ENCODE data around the gene EDN1.

Gene EDN1

GRCh38 chr6:12298995-12299394 is 8.8 kb downstream of the EDN1 start:
- no peak for TF ChIP-seq CTCF (IDR thresholded peaks at IDR 0.05)
- no peak overlapping the region for H3K4me3 ChIP-seq
- no peak for DNase-seq (ENCODE audit: low spot score)
- H3K27ac ChIP-seq = no peak overlapping the region

GRCh38 chr6:12301018-12301417 is 10.9 kb downstream of the EDN1 start:
- DNase-seq (ENCODE audit: low spot score) = no peak

GRCh38 chr6:12304487-12304886 is 14.3 kb downstream of the EDN1 start:
- DNase-seq (ENCODE audit: low spot score) = no peak
- no peak for TF ChIP-seq CTCF (IDR thresholded peaks at IDR 0.05)
- Histone ChIP-seq H3K4me3 (no peak overlapping the region), H3K27ac (no peak overlapping the region)

More at GRCh38 chr6:12301018-12301417, 10.9 kb downstream of the EDN1 start:
- H3K4me3 ChIP-seq = no peak overlapping the region
- H3K27ac ChIP-seq = no peak overlapping the region
- TF ChIP-seq CTCF (IDR thresholded peaks at IDR 0.05) = no peak

GRCh38 chr6:12309070-12309469 is 18.9 kb downstream of the EDN1 start:
- no peak overlapping the region for H3K4me3 ChIP-seq
- TF ChIP-seq CTCF (IDR thresholded peaks at IDR 0.05) = no peak
- no peak overlapping the region for H3K27ac ChIP-seq
- no peak for DNase-seq (ENCODE audit: low spot score)

GRCh38 chr6:12311106-12311505 is 20.9 kb downstream of the EDN1 start:
- H3K4me3 ChIP-seq = no peak overlapping the region
- TF ChIP-seq CTCF (IDR thresholded peaks at IDR 0.05) = no peak
- H3K27ac ChIP-seq = no peak overlapping the region
- no peak for DNase-seq (ENCODE audit: low spot score)

GRCh38 chr6:12312736-12313135 is 22.6 kb downstream of the EDN1 start:
- no peak for TF ChIP-seq CTCF (IDR thresholded peaks at IDR 0.05)
- DNase-seq (ENCODE audit: low spot score) = no peak
- no peak overlapping the region for H3K27ac ChIP-seq
- H3K4me3 ChIP-seq = no peak overlapping the region

- H3K27ac ChIP-seq = no peak overlapping the region
- DNase-seq (ENCODE audit: low spot score) = no peak
- no peak overlapping the region for H3K4me3 ChIP-seq
- no peak for TF ChIP-seq CTCF (IDR thresholded peaks at IDR 0.05)
Observed at GRCh38 chr6:12313306-12313991, 23.3 kb downstream of the EDN1 start.
